Activated naive CD4-positive, alpha-beta T cell treated with anti-CD3 and anti-CD28 coated beads, Interleukin-2, amount 10 ng/mL, durations not matched to agents 7 days and 5 days (primary cell): ENCODE measurements around the gene RGS17.
"Not testable (repeated sequence)": the region's sequence is repeated elsewhere in the genome, so short reads cannot be mapped to it uniquely, and the experiment has no call there.

ENCODE experiments used
- CTCF ChIA-PET: fragments of 350-600 bp; sonication (Branson Sonifier 250); formaldehyde crosslinking; loops from one replicate; lab custom pipeline; 2021; ENCODE audit warnings: antibody characterized with exemption; lab: Charles Lee
- DNase-seq: peaks from one replicate; pipeline ENCODE4 v3.0.0-alpha.2; 2020
- H3K27ac Mint-ChIP-seq: one replicate; pipeline ENCODE4 v1.8.0; 2021; ENCODE audit warnings: mild to moderate bottlenecking, moderate library complexity, mixed read lengths
- H3K27me3 Mint-ChIP-seq: one replicate; pipeline ENCODE4 v1.8.0; 2021; ENCODE audit warnings: mild to moderate bottlenecking, mixed read lengths
- H3K36me3 Mint-ChIP-seq: one replicate; pipeline ENCODE4 v1.8.0; 2021; ENCODE audit warnings: mixed read lengths
- H3K4me1 Mint-ChIP-seq: one replicate; pipeline ENCODE4 v1.8.0; 2021; ENCODE audit warnings: mixed read lengths
- H3K4me3 Mint-ChIP-seq: one replicate; pipeline ENCODE4 v1.8.0; 2021; ENCODE audit warnings: mild to moderate bottlenecking, moderate library complexity, mixed read lengths
- H3K9me3 Mint-ChIP-seq: one replicate; pipeline ENCODE4 v1.8.0; 2021; ENCODE audit warnings: mixed read lengths

The RGS17 gene

GRCh38 chr6:153018355-153018754 lies 112.7 kb downstream of the RGS17 start:
- Mint-ChIP-seq H3K4me3 (no peak overlapping the region), H3K27me3 (peaks cover 11% of the 10 kb centered on the region), H3K4me1 (no peaks in the 10 kb centered on the region), H3K36me3 (no peaks in the 10 kb centered on the region), H3K27ac (no peak overlapping the region), H3K9me3 (no peaks in the 10 kb centered on the region)
- no peak for DNase-seq
- CTCF ChIA-PET: interaction anchor here (1.0 kb wide), 1 partner anchor 8 kb away, joined by 4 read pairs; no protein-coding TSS in a partner anchor

- Mint-ChIP-seq H3K4me3 (no peak overlapping the region), H3K4me1 (no peaks in the 10 kb centered on the region), H3K27ac (no peak overlapping the region), H3K27me3 (peaks cover 16% of the 10 kb centered on the region), H3K9me3 (no peaks in the 10 kb centered on the region), H3K36me3 (no peaks in the 10 kb centered on the region)
- no peak for DNase-seq
- CTCF ChIA-PET: interaction anchor here (1.1 kb wide), 1 partner anchor 118 kb away, joined by 3 read pairs; no protein-coding TSS in a partner anchor
Measured at GRCh38 chr6:153016846-153017245, 114.2 kb downstream of the RGS17 start.

DNA sequence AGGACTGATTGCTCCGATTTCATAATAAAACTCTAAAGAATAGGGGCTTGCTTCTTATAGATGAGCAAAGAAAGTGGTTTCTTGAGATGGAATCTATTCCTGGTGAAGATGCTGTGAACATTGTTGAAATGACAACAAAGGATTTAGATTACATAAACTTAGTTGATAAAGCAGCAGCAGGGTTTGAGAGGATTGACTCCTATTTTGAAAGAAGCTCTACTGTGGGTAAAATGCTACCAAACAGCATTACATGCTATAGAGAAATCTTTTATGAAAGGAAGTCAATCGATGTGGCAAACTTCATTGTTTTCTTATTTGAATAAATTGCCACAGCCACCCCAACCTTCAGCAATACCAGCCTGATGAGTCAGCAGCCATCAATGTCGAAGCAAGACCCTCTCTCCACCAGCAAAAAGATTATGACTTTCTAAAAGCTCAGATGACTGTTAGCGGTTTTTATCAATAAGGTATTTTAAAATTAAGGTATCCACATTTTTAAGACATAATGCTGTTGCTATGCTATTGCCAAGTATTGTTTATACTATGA lies 115.9 kb downstream of the RGS17 start:
- no peak overlapping the region for H3K4me3 Mint-ChIP-seq
- H3K4me1 Mint-ChIP-seq: no peaks in the 10 kb centered on the region
- H3K27ac Mint-ChIP-seq: no peak overlapping the region
- CTCF ChIA-PET: interaction anchor here (0.5 kb wide), 1 partner anchor 122 kb away, joined by 3 read pairs; no protein-coding TSS in a partner anchor
- H3K27me3 Mint-ChIP-seq: peaks cover 25% of the 10 kb centered on the region
- H3K36me3 Mint-ChIP-seq: no peaks in the 10 kb centered on the region
- H3K9me3 Mint-ChIP-seq: no peaks in the 10 kb centered on the region
- no peak for DNase-seq

GRCh38 chr6:153013438-153013837 lies 117.6 kb downstream of the RGS17 start:
- DNase-seq: no peak
- Mint-ChIP-seq H3K36me3 (no peaks in the 10 kb centered on the region), H3K27ac (no peak overlapping the region), H3K27me3 (peaks cover 28% of the 10 kb centered on the region), H3K4me3 (no peak overlapping the region), H3K4me1 (no peaks in the 10 kb centered on the region), H3K9me3 (no peaks in the 10 kb centered on the region)
- CTCF ChIA-PET: no interaction called here

DNA sequence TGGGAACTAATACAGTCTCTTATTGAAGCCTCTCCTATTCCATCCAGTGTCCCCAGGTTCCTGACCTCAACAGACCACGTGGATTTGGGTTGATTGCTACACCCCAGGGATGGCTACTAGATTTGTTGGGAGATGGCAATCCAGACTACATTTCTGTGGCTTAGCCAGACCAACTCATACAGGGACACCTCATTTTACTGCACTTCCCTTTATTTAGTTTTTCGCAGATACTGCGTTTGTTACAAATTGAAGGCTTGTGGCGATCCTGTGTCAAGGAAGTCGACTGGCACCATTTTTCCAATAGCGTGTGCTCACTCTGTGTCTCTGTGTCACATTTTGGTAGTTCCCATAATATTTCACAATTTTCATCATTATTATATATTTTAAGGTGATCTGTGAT lies 118.2 kb downstream of the RGS17 start:
- Mint-ChIP-seq H3K4me1 (no peaks in the 10 kb centered on the region), H3K9me3 (no peaks in the 10 kb centered on the region), H3K4me3 (no peak overlapping the region), H3K27me3 (peaks cover 28% of the 10 kb centered on the region), H3K36me3 (no peaks in the 10 kb centered on the region), H3K27ac (no peak overlapping the region)
- no peak for DNase-seq
- CTCF ChIA-PET: no interaction called here

GRCh38 chr6:153003366-153003690 lies 127.8 kb downstream of the RGS17 start:
- Mint-ChIP-seq H3K9me3 (peaks cover 5% of the 10 kb centered on the region), H3K4me1 (peaks cover 44% of the 10 kb centered on the region)

GRCh38 chr6:153002613-153003365 lies 128.3 kb downstream of the RGS17 start, which contains the start of gene MTRF1L:
TSS of gene MTRF1L (minus strand) at chr6:153002709. CDS start at chr6:153002685, 24 bp downstream.
- CTCF ChIA-PET: interaction anchor here (1.1 kb wide), 1 partner anchor 17 kb away, joined by 4 read pairs; no protein-coding TSS in a partner anchor
- Mint-ChIP-seq H3K36me3 (peaks cover 22% of the 10 kb centered on the region), H3K27ac (peak within 1 kb of the TSS; percentile 92), H3K9me3 (peaks cover 5% of the 10 kb centered on the region), H3K4me3 (peak within 1 kb of the TSS; percentile 95), H3K27me3 (peaks cover 6% of the 10 kb centered on the region), H3K4me1 (peaks cover 44% of the 10 kb centered on the region)
- peak; percentile 92 for DNase-seq

More at GRCh38 chr6:153003366-153003690, 127.8 kb downstream of the RGS17 start:
- H3K27ac Mint-ChIP-seq: peak overlapping the region; percentile 92
- peak overlapping the region; percentile 95 for H3K4me3 Mint-ChIP-seq
- H3K27me3 Mint-ChIP-seq: peaks cover 6% of the 10 kb centered on the region
- peaks cover 20% of the 10 kb centered on the region for H3K36me3 Mint-ChIP-seq
- no peak for DNase-seq
- CTCF ChIA-PET: no interaction called here

GRCh38 chr6:153001767-153002612 lies 129.1 kb downstream of the RGS17 start:
- H3K9me3 Mint-ChIP-seq: peaks cover 5% of the 10 kb centered on the region
- no peak for DNase-seq
- peak overlapping the region; percentile 95 for H3K4me3 Mint-ChIP-seq
- H3K36me3 Mint-ChIP-seq: peaks cover 28% of the 10 kb centered on the region
- H3K27ac Mint-ChIP-seq: peak overlapping the region; percentile 92
- H3K4me1 Mint-ChIP-seq: peaks cover 49% of the 10 kb centered on the region
- peaks cover 6% of the 10 kb centered on the region for H3K27me3 Mint-ChIP-seq
- CTCF ChIA-PET: interaction anchor here (1.1 kb wide), 1 partner anchor 16 kb away, joined by 4 read pairs; no protein-coding TSS in a partner anchor

- CTCF ChIA-PET: interaction anchor here (1.0 to 1.7 kb wide), 4 partner anchors 18 to 53 kb away, joined by 3 to 4 read pairs (median 3); partner anchors contain the start of gene FBXO5
- Mint-ChIP-seq H3K4me3 (peak overlapping the region; percentile 95), H3K27ac (peak overlapping the region; percentile 31), H3K4me1 (peaks cover 57% of the 10 kb centered on the region), H3K36me3 (peaks cover 39% of the 10 kb centered on the region)
- not testable (repeated sequence) for H3K27me3 Mint-ChIP-seq, DNase-seq, H3K9me3 Mint-ChIP-seq
Measured at GRCh38 chr6:153000790-153001189, 130.3 kb downstream of the RGS17 start.

- CTCF ChIA-PET: interaction anchor here (1.0 to 1.7 kb wide), 4 partner anchors 17 to 52 kb away, joined by 3 to 4 read pairs (median 3); partner anchors contain the start of gene FBXO5
- Mint-ChIP-seq H3K4me1 (peaks cover 59% of the 10 kb centered on the region), H3K27me3 (peaks cover 6% of the 10 kb centered on the region), H3K36me3 (peaks cover 41% of the 10 kb centered on the region), H3K9me3 (peaks cover 5% of the 10 kb centered on the region), H3K4me3 (peak overlapping the region; percentile 52), H3K27ac (peak overlapping the region; percentile 31)
- DNase-seq: no peak
Measured at GRCh38 chr6:153000243-153000642, 130.8 kb downstream of the RGS17 start.

GRCh38 chr6:152999538-152999937 lies 131.5 kb downstream of the RGS17 start:
- H3K9me3 Mint-ChIP-seq, DNase-seq, H3K27ac Mint-ChIP-seq, H3K27me3 Mint-ChIP-seq: not testable (repeated sequence)
- CTCF ChIA-PET: interaction anchor here (1.7 kb wide), 1 partner anchor 51 kb away, joined by 4 read pairs; no protein-coding TSS in a partner anchor
- H3K36me3 Mint-ChIP-seq: peaks cover 41% of the 10 kb centered on the region
- peaks cover 59% of the 10 kb centered on the region for H3K4me1 Mint-ChIP-seq
- peak overlapping the region; percentile 24 for H3K4me3 Mint-ChIP-seq

DNA sequence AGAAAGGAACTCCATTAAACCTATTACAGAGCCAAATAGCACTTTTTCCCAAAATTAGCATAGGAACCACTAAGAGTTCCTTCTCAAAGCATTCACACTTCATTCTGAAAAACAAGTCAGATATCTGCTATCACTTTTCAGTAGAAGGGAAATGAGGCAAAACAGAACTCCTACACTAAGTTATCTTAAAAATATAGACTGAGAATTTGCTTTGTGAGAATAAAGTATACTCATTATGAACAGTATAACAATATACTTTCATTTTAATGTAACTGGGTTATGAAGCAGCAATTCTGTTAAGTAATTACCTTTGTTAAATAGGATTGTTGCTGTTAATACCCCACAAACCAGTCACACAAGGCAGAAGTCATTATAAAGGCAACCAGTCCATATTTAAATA lies 137.2 kb downstream of the RGS17 start:
- CTCF ChIA-PET: no interaction called here
- DNase-seq: no peak
- Mint-ChIP-seq H3K36me3 (peaks cover 58% of the 10 kb centered on the region), H3K27ac (no peak overlapping the region), H3K9me3 (no peaks in the 10 kb centered on the region), H3K4me1 (peaks cover 33% of the 10 kb centered on the region), H3K27me3 (no peaks in the 10 kb centered on the region), H3K4me3 (no peak overlapping the region)

DNA sequence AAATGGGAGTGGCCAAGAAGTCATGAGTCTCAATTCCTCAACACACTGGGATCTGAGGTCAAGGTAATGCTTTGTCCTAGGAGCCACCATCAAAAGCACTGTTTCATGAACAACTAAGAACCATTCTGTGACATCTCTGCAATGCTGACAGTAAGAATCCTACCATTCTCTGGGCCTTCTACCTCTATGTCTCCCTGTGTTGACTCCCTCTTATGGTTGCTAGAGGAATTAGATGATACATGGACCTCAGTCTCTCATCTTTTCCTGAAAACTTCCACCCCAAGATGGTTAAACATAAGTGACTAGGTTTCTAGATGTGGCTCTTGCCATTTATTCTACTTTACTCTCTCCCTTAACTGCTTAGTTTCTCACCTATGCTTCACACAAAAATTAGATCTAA lies 137.7 kb downstream of the RGS17 start:
- no peak overlapping the region for H3K27ac Mint-ChIP-seq
- no peak for DNase-seq
- CTCF ChIA-PET: no interaction called here
- peaks cover 57% of the 10 kb centered on the region for H3K36me3 Mint-ChIP-seq
- no peak overlapping the region for H3K4me3 Mint-ChIP-seq
- no peaks in the 10 kb centered on the region for H3K9me3 Mint-ChIP-seq
- no peaks in the 10 kb centered on the region for H3K27me3 Mint-ChIP-seq
- peaks cover 31% of the 10 kb centered on the region for H3K4me1 Mint-ChIP-seq

DNA sequence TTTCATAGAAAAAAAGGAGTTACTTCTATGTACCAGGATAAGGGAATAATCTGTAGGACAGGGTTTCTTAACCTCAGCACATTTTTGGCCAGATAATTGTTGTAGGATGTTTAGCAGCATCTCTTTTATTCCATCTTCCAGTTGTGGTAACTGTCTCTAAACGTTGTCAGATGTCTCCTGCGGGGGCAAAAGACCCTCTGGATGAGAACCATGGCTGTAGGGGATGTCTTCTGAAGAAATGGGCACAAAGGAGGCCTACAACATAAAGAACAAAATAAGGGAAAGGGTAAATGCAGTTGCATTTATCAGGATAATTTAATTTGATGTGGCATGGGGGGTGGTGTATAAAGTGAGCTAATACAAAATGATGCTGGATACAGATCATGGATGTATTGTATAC lies 144.1 kb downstream of the RGS17 start:
- no peaks in the 10 kb centered on the region for H3K27me3 Mint-ChIP-seq
- H3K36me3 Mint-ChIP-seq: peaks cover 40% of the 10 kb centered on the region
- CTCF ChIA-PET: no interaction called here
- DNase-seq: no peak
- H3K27ac Mint-ChIP-seq: peak overlapping the region; percentile 22
- H3K4me1 Mint-ChIP-seq: peaks cover 28% of the 10 kb centered on the region
- H3K9me3 Mint-ChIP-seq: no peaks in the 10 kb centered on the region
- no peak overlapping the region for H3K4me3 Mint-ChIP-seq
